Hepatocyte (in vitro differentiated cells): ENCODE data around the gene DUSP28. TPM values are rescaled to one million over a fixed set of nuclear protein-coding genes. Genes with fewer than 3 reads are reported as not detected.

Experiments
- DNase-seq: peaks from one replicate; pipeline ENCODE4 v3.0.0-alpha.2; 2016; ENCODE audit warnings: low spot score
- H2AFZ ChIP-seq: fragments of 200-600 bp; sonication (generic); 2 replicates; pipeline ENCODE4 v1.6.0; 2016; ENCODE audit warnings: antibody characterized with exemption, mild to moderate bottlenecking
- H3K27ac ChIP-seq: fragments of 200-600 bp; sonication (generic); 2 replicates; pipeline ENCODE4 v1.5.1; 2016; ENCODE audit warnings: mild to moderate bottlenecking
- H3K27me3 ChIP-seq: fragments of 200-600 bp; sonication (generic); 2 replicates; pipeline ENCODE4 v1.6.1; 2016
- H3K36me3 ChIP-seq: fragments of 200-600 bp; sonication (generic); replicated peaks from 2 replicates; pipeline ENCODE4 v1.5.1; 2016; ENCODE audit warnings: low read depth; ENCODE audit not compliant: insufficient read depth
- H3K4me1 ChIP-seq: fragments of 200-600 bp; sonication (generic); 2 replicates; pipeline ENCODE4 v1.5.1; 2016; ENCODE audit warnings: mild to moderate bottlenecking, moderate library complexity; ENCODE audit not compliant: insufficient read depth
- H3K4me2 ChIP-seq: fragments of 200-600 bp; sonication (generic); 2 replicates; pipeline ENCODE4 v1.6.0; 2016
- H3K4me3 ChIP-seq: fragments of 200-600 bp; sonication (generic); 2 replicates; pipeline ENCODE4 v1.5.1; 2016; ENCODE audit warnings: mild to moderate bottlenecking
- H3K79me2 ChIP-seq: fragments of 200-600 bp; sonication (generic); 2 replicates; pipeline ENCODE4 v1.6.0; 2017; ENCODE audit warnings: mild to moderate bottlenecking
- H3K9me2 ChIP-seq: fragments of 200-600 bp; sonication (generic); replicated peaks from 2 replicates; pipeline ENCODE4 v1.6.0; 2017; ENCODE audit warnings: mild to moderate bottlenecking; ENCODE audit not compliant: insufficient read depth
- H3K9me3 ChIP-seq: fragments of 200-600 bp; sonication (generic); 2 replicates; pipeline ENCODE4 v1.5.1; 2016; ENCODE audit warnings: low read depth, mild to moderate bottlenecking
- H4K20me1 ChIP-seq: fragments of 200-600 bp; sonication (generic); 2 replicates; pipeline ENCODE4 v1.6.0; 2016; ENCODE audit warnings: mild to moderate bottlenecking; ENCODE audit not compliant: insufficient read depth, poor library complexity, severe bottlenecking
- CTCF ChIP-seq: fragments of 200-600 bp; sonication (generic); IDR thresholded peaks from 2 replicates; pipeline ENCODE4 v1.5.1; 2016; ENCODE audit warnings: antibody characterized with exemption, mild to moderate bottlenecking; ENCODE audit not compliant: poor library complexity
- EZH2 ChIP-seq: fragments of 200-600 bp; sonication (generic); IDR thresholded peaks from 2 replicates; pipeline ENCODE4 v1.6.1; 2016; ENCODE audit warnings: antibody characterized with exemption, mild to moderate bottlenecking, borderline replicate concordance
- EZH2phosphoT487 ChIP-seq: fragments of 200-600 bp; sonication (generic); IDR thresholded peaks from one replicate; pipeline ENCODE4 v1.6.1; 2018; ENCODE audit warnings: antibody characterized with exemption, mild to moderate bottlenecking, low read depth, moderate library complexity; ENCODE audit not compliant: unreplicated experiment, severe bottlenecking
- WGBS: methylation state at CpG from one replicate; pipeline ENCODE4 v1.1.6; 2016; ENCODE audit warnings: low lambda C conversion rate; ENCODE audit errors: missing lambda C conversion rate; 5-methylcytosine and 5-hydroxymethylcytosine counted together
- polyA plus RNA-seq: library from polyadenylated mRNA; unstranded; fragments of >200 nt; fragmentation: Nextera tagmentation; extraction: Ambion mirVana; gene quantifications from 2 replicates; pipeline ENCODE4 v1.2.1, GENCODE V29; 2016
- total RNA-seq: library from RNA; depleted of rRNA; stranded (reverse); fragments of >200 nt; gene quantifications from 2 replicates; pipeline ENCODE4 v1.2.3, GENCODE V29; 2014

Gene DUSP28
- total and polyA plus RNA-seq, 2 experiments from 2014 or later: 4.6 to 6.8 TPM

- no peak for DNase-seq
- Histone ChIP-seq H3K27ac (no peak overlapping the region), H3K27me3 (no peaks in the 10 kb centered on the region), H4K20me1 (no peaks in the 10 kb centered on the region), H3K9me2 (no peaks in the 10 kb centered on the region), H3K36me3 (no peaks in the 10 kb centered on the region), H2AFZ (no peak overlapping the region), H3K4me2 (no peak overlapping the region), H3K9me3 (no peaks in the 10 kb centered on the region), H3K79me2 (peaks cover 15% of the 10 kb centered on the region), H3K4me1 (no peaks in the 10 kb centered on the region), H3K4me3 (no peak overlapping the region)
- WGBS: 98% methylated on average over 10 of the region's 10 CpGs
- TF ChIP-seq EZH2 (no peak), EZH2phosphoT487 (no peak), CTCF (no peak)
These were observed 51.5 kb downstream of the DUSP28 start for GRCh38 chr2:240611601-240612210.

Other genes starting within 250 kb of the DUSP28 start
- 57.8 and 71.4 TPM in 2 replicates for gene GPC1, start 124.7 kb upstream of the DUSP28 start, total RNA-seq
- gene GPC1, start 124.7 kb upstream of the DUSP28 start, polyA plus RNA-seq: 141 and 142 TPM in 2 replicates
- 6.7 and 9.2 TPM in 2 replicates for gene ANKMY1, start 2.4 kb upstream of the DUSP28 start, total RNA-seq
- gene ANKMY1, start 2.4 kb upstream of the DUSP28 start, polyA plus RNA-seq: 7.8 and 11.1 TPM in 2 replicates
- 36.9 and 46.3 TPM in 2 replicates for gene RNPEPL1, start 8.1 kb downstream of the DUSP28 start, total RNA-seq
- gene RNPEPL1, start 8.1 kb downstream of the DUSP28 start, polyA plus RNA-seq: 57.2 and 58.1 TPM in 2 replicates
- gene CAPN10, start 26.4 kb downstream of the DUSP28 start, total RNA-seq: 19.1 and 24.2 TPM in 2 replicates
- gene CAPN10, start 26.4 kb downstream of the DUSP28 start, polyA plus RNA-seq: 28.8 and 42.6 TPM in 2 replicates
- gene GPR35, start 65.1 kb downstream of the DUSP28 start, total RNA-seq: 14.7 and 17.3 TPM in 2 replicates
- gene GPR35, start 65.1 kb downstream of the DUSP28 start, polyA plus RNA-seq: 10.1 and 10.5 TPM in 2 replicates
- gene AQP12B, start 122.5 kb downstream of the DUSP28 start, total RNA-seq: 0.04 TPM in 1 of 2 replicates, not detected in the other
- gene AQP12B, start 122.5 kb downstream of the DUSP28 start, polyA plus RNA-seq: 0.38 and 0.53 TPM in 2 replicates
- gene AQP12A, start 131.5 kb downstream of the DUSP28 start, total RNA-seq: not detected in 2 replicates
- gene AQP12A, start 131.5 kb downstream of the DUSP28 start, polyA plus RNA-seq: not detected in 2 replicates